ENCODE measurements around the gene ZNF2.

- no peak for TF ChIP-seq CTCF (IDR thresholded peaks at IDR 0.05)
- no peak for TF ChIP-seq POLR2AphosphoS5 (IDR thresholded peaks at IDR 0.05; ENCODE audit: low read depth, low read length)
- TF ChIP-seq REST (IDR thresholded peaks at IDR 0.05; ENCODE audit: insufficient read depth in 1 of 2, low read depth in 2 of 2, low read length in 1 of 2) = no peak
Measured at GRCh38 chr2:95158891-95159619, 6.6 kb upstream of the ZNF2 start.
